Omental fat pad (tissue), 4 donors: Measurements from ENCODE around the gene CCDC43. TPM values are rescaled to one million over a fixed set of nuclear protein-coding genes. Genes with fewer than 3 reads are reported as not detected.

ENCODE experiments used
- small RNA-seq: library from RNA; depleted of rRNA; stranded (forward); fragments of <200 nt; gene quantifications from one replicate; pipeline ENCODE3, GENCODE V24; 2016
- total RNA-seq, 4 donors: library from RNA; depleted of rRNA; stranded (reverse); fragments of >200 nt; gene quantifications; one replicate each; pipeline ENCODE4 v1.1.0, GENCODE V29; 2016

CCDC43 gene
- total RNA-seq, 4 donors from 2014 or later, result 14.5 to 22.5 (median 17.6) TPM

Small RNA genes lying within 50 kb of the gene (small RNA-seq; reads per million reads assigned to genes)
- gene RN7SL819P, result not detected
- not detected for gene SMCO4P1

Other genes starting within 250 kb of the CCDC43 start
- gene GPATCH8, start 186.4 kb downstream of the CCDC43 start, total RNA-seq, result 10 to 100 TPM; 25.7 to 58.5 (median 34.6) TPM
- 1 to 10 TPM in 3 of 4 donors, under 1 TPM in 1; 0.74 to 2.4 (median 2.0) TPM for gene FZD2, start 132.3 kb downstream of the CCDC43 start, total RNA-seq
- gene MEIOC, start 33.3 kb downstream of the CCDC43 start, total RNA-seq, result not detected
- gene DBF4B, start 18.9 kb upstream of the CCDC43 start, total RNA-seq, result 1 to 10 TPM; 1.6 to 6.3 (median 2.5) TPM
- under 1 TPM; 0.19 to 0.72 (median 0.50) TPM for gene ADAM11, start 69.2 kb upstream of the CCDC43 start, total RNA-seq
- gene GJC1, start 140.5 kb upstream of the CCDC43 start, total RNA-seq, result 10 to 100 TPM in 3 of 4 donors, 1 to 10 TPM in 1; 7.4 to 32.3 (median 14.5) TPM
- 10 to 100 TPM in 1 of 4 donors, 1 to 10 TPM in 3; 2.1 to 17.8 (median 3.0) TPM for gene HIGD1B, start 158.1 kb upstream of the CCDC43 start, total RNA-seq
- 100 to 1,000 TPM in 1 of 4 donors, 10 to 100 TPM in 3; 62.5 to 131 (median 75.0) TPM for gene EFTUD2, start 209.7 kb upstream of the CCDC43 start, total RNA-seq
- 1 to 10 TPM; 1.4 to 4.1 (median 2.9) TPM for gene GFAP, start 225.7 kb upstream of the CCDC43 start, total RNA-seq